GM23338 (cell line): ENCODE data around the gene GRK5. TPM values are rescaled to one million over a fixed set of nuclear protein-coding genes. Genes with fewer than 3 reads are reported as not detected.

Experiments used
- ATAC-seq: fragments of 200-7000 bp; cut with Tn5 transposase; 3 replicates; pipeline ENCODE4 v1.9.1; 2020
- DNase-seq: peaks from one replicate; pipeline ENCODE4 v3.0.0-alpha.2; 2015; ENCODE audit warnings: low spot score
- H2AFZ ChIP-seq: fragments of 200-600 bp; sonication (generic); 2 replicates; pipeline ENCODE4 v1.8.0; 2016; ENCODE audit warnings: antibody characterized with exemption, mild to moderate bottlenecking, moderate library complexity
- H3F3A ChIP-seq: fragments of 200-600 bp; sonication (generic); replicated peaks from 2 replicates; pipeline ENCODE4 v1.8.0; 2017; ENCODE audit warnings: antibody characterized with exemption, mixed run types, low read depth
- H3K27ac ChIP-seq: fragments of 200-600 bp; sonication (generic); 2 replicates; pipeline ENCODE4 v1.6.1; 2016; ENCODE audit warnings: low read depth
- H3K27me3 ChIP-seq: fragments of 200-600 bp; sonication (generic); 2 replicates; pipeline ENCODE4 v1.8.0; 2016; ENCODE audit warnings: mild to moderate bottlenecking, mixed run types, moderate library complexity; ENCODE audit not compliant: insufficient read depth
- H3K36me3 ChIP-seq: fragments of 200-600 bp; sonication (generic); 2 replicates; pipeline ENCODE4 v1.8.0; 2016; ENCODE audit warnings: mild to moderate bottlenecking; ENCODE audit not compliant: insufficient read depth
- H3K4me1 ChIP-seq: fragments of 200-600 bp; sonication (generic); 2 replicates; pipeline ENCODE4 v1.8.0; 2016; ENCODE audit warnings: mild to moderate bottlenecking, moderate library complexity; ENCODE audit not compliant: insufficient read depth
- H3K4me2 ChIP-seq: fragments of 200-600 bp; sonication (generic); 2 replicates; pipeline ENCODE4 v1.7.1; 2017; ENCODE audit warnings: mixed run types
- H3K4me3 ChIP-seq: fragments of 200-600 bp; sonication (generic); 2 replicates; pipeline ENCODE4 v1.6.1; 2016; ENCODE audit warnings: mixed run types
- H3K79me2 ChIP-seq: fragments of 200-600 bp; sonication (generic); replicated peaks from 2 replicates; pipeline ENCODE4 v1.8.0; 2017; ENCODE audit warnings: mild to moderate bottlenecking; ENCODE audit not compliant: insufficient read depth
- H3K9me2 ChIP-seq: fragments of 200-600 bp; sonication (generic); 2 replicates; pipeline ENCODE4 v1.8.0; 2017; ENCODE audit not compliant: insufficient read depth
- H4K20me1 ChIP-seq: fragments of 200-600 bp; sonication (generic); replicated peaks from 2 replicates; pipeline ENCODE4 v1.8.0; 2017; ENCODE audit warnings: mild to moderate bottlenecking; ENCODE audit not compliant: insufficient read depth
- H3K27ac Mint-ChIP-seq: 2 replicates; pipeline ENCODE4 v1.8.0; 2020; ENCODE audit warnings: inconsistent platforms, mild to moderate bottlenecking, moderate library complexity, mixed read lengths
- H3K27me3 Mint-ChIP-seq: 3 replicates; pipeline ENCODE4 v1.8.0; 2022; ENCODE audit warnings: low read depth, mild to moderate bottlenecking, moderate library complexity, mixed read lengths, inconsistent platforms; ENCODE audit not compliant: insufficient read depth, poor library complexity
- H3K36me3 Mint-ChIP-seq: 3 replicates; pipeline ENCODE4 v1.8.0; 2021; ENCODE audit warnings: low read depth, mild to moderate bottlenecking, inconsistent platforms, moderate library complexity, mixed read lengths
- H3K4me1 Mint-ChIP-seq: 3 replicates; pipeline ENCODE4 v1.8.0; 2020; ENCODE audit warnings: mild to moderate bottlenecking, inconsistent platforms, mixed read lengths
- H3K4me3 Mint-ChIP-seq: 3 replicates; pipeline ENCODE4 v1.8.0; 2021; ENCODE audit warnings: moderate library complexity, mild to moderate bottlenecking, inconsistent platforms, mixed read lengths
- H3K9me3 Mint-ChIP-seq: 3 replicates; pipeline ENCODE4 v1.8.0; 2020; ENCODE audit warnings: moderate library complexity, mild to moderate bottlenecking, inconsistent platforms, mixed read lengths
- CREB1 ChIP-seq: fragments of 250-450 bp; sonication (Bioruptor Pico); IDR thresholded peaks from 2 replicates; pipeline ENCODE4 v1.5.0; 2020; ENCODE audit warnings: low read depth, mild to moderate bottlenecking, moderate library complexity
- EZH2phosphoT487 ChIP-seq: fragments of 200-600 bp; sonication (generic); IDR thresholded peaks from one replicate; pipeline ENCODE4 v1.8.1; 2018; ENCODE audit warnings: antibody characterized with exemption; ENCODE audit not compliant: unreplicated experiment
- JUNB ChIP-seq: IDR thresholded peaks from one replicate; pipeline ENCODE4 v1.6.1; 2016; ENCODE audit warnings: antibody characterized with exemption; ENCODE audit not compliant: unreplicated experiment
- NANOG ChIP-seq: IDR thresholded peaks from 2 replicates; pipeline ENCODE4 v1.6.1; 2016; ENCODE audit warnings: antibody characterized with exemption, borderline replicate concordance
- POLR2AphosphoS5 ChIP-seq: IDR thresholded peaks from 2 replicates; pipeline ENCODE4 v1.6.1; 2016; ENCODE audit warnings: antibody characterized with exemption, low read depth
- REST ChIP-seq: IDR thresholded peaks from one replicate; pipeline ENCODE4 v1.6.1; 2018; ENCODE audit warnings: antibody characterized with exemption; ENCODE audit not compliant: unreplicated experiment
- ZNF114 ChIP-seq: fragments of 250-450 bp; sonication (Bioruptor Pico); IDR thresholded peaks from 2 replicates; pipeline ENCODE4 v1.5.0; 2020; ENCODE audit warnings: mild to moderate bottlenecking, moderate library complexity
- polyA plus RNA-seq: library from polyadenylated mRNA; unstranded; fragments of >200 nt; fragmentation: Nextera tagmentation; extraction: Ambion mirVana; gene quantifications from 2 replicates; pipeline ENCODE4 v1.2.1, GENCODE V29; 2016
- total RNA-seq: library from RNA; depleted of rRNA; stranded (reverse); fragments of >200 nt; shearing (Covaris generic); gene quantifications from 2 replicates; pipeline ENCODE4 v1.2.3, GENCODE V29; 2014

GRK5 gene
- total and polyA plus RNA-seq, 2 experiments from 2014 or later, result 0.53 to 2.0 TPM

GRCh38 chr10:119360181-119360921 is 153.0 kb downstream of the GRK5 start (continued):
- TF ChIP-seq REST (no peak), JUNB (no peak), POLR2AphosphoS5 (no peak), ZNF114 (CRISPR knock-in tag) (no peak)

GRCh38 chr10:119361037-119361436 is 153.7 kb downstream of the GRK5 start:
- Mint-ChIP-seq H3K27ac (no peak overlapping the region), H3K9me3 (peaks cover 20% of the 10 kb centered on the region), H3K4me1 (no peaks in the 10 kb centered on the region; the same call in 2 of the 3 replicates), H3K36me3 (peaks cover 7% of the 10 kb centered on the region; the same call in 2 of the 3 replicates), H3K27me3 (peaks cover 13% of the 10 kb centered on the region), H3K4me3 (no peak overlapping the region)
- Histone ChIP-seq H3K9me2 (no peaks in the 10 kb centered on the region), H3K4me1 (no peaks in the 10 kb centered on the region), H4K20me1 (no peaks in the 10 kb centered on the region), H2AFZ (no peak overlapping the region), H3K4me3 (no peak overlapping the region), H3K36me3 (no peaks in the 10 kb centered on the region), H3K27ac (no peak overlapping the region), H3K27me3 (no peaks in the 10 kb centered on the region), H3K4me2 (no peak overlapping the region), H3K79me2 (no peaks in the 10 kb centered on the region), H3F3A (no peaks in the 10 kb centered on the region)
- DNase-seq (no peak), ATAC-seq (no peak)
- no peak for TF ChIP-seq EZH2phosphoT487
- TF ChIP-seq CREB1 (CRISPR knock-in tag), result no peak
- no peak for TF ChIP-seq ZNF114 (CRISPR knock-in tag)
- no peak for TF ChIP-seq NANOG
- TF ChIP-seq REST, result no peak
